ENCODE data around the gene SDK1.

SDK1 gene

GRCh38 chr7:3443716-3444115 is 142.7 kb downstream of the SDK1 start:
- H3K36me3 ChIP-seq, result no peaks in the 10 kb centered on the region
- no peak for TF ChIP-seq CTCF (IDR thresholded peaks at IDR 0.05)
- no peak overlapping the region for H3K4me3 ChIP-seq (ENCODE audit: low read depth in 1 of 2, low read length in 1 of 2)
- no peaks in the 10 kb centered on the region for H3K27me3 ChIP-seq
- no peak overlapping the region for H3K27ac ChIP-seq
- H3K4me1 ChIP-seq (ENCODE audit: control insufficient read depth in 1 of 2, insufficient read depth in 1 of 2, low read depth in 1 of 2, low read length in 1 of 2), result no peaks in the 10 kb centered on the region
- H3K9me3 ChIP-seq, result no peaks in the 10 kb centered on the region

GRCh38 chr7:3446786-3447185 is 145.7 kb downstream of the SDK1 start:
- no peak for TF ChIP-seq CTCF (IDR thresholded peaks at IDR 0.05)
- Histone ChIP-seq H3K27ac (no peak overlapping the region), H3K9me3 (no peaks in the 10 kb centered on the region), H3K36me3 (no peaks in the 10 kb centered on the region), H3K27me3 (no peaks in the 10 kb centered on the region), H3K4me3 (ENCODE audit: low read depth in 1 of 2, low read length in 1 of 2) (no peak overlapping the region), H3K4me1 (ENCODE audit: control insufficient read depth in 1 of 2, insufficient read depth in 1 of 2, low read depth in 1 of 2, low read length in 1 of 2) (no peaks in the 10 kb centered on the region)

- no peaks in the 10 kb centered on the region for H3K4me1 ChIP-seq (ENCODE audit: control insufficient read depth in 1 of 2, insufficient read depth in 1 of 2, low read depth in 1 of 2, low read length in 1 of 2)
- no peak overlapping the region for H3K27ac ChIP-seq
- no peaks in the 10 kb centered on the region for H3K36me3 ChIP-seq
- no peaks in the 10 kb centered on the region for H3K27me3 ChIP-seq
- no peak for TF ChIP-seq CTCF (IDR thresholded peaks at IDR 0.05)
- no peaks in the 10 kb centered on the region for H3K9me3 ChIP-seq
- no peak overlapping the region for H3K4me3 ChIP-seq (ENCODE audit: low read depth in 1 of 2, low read length in 1 of 2)
Observed at GRCh38 chr7:3451701-3452100, 150.6 kb downstream of the SDK1 start.

- Histone ChIP-seq H3K27me3 (no peaks in the 10 kb centered on the region), H3K4me3 (ENCODE audit: low read depth in 1 of 2, low read length in 1 of 2) (no peak overlapping the region), H3K36me3 (no peaks in the 10 kb centered on the region), H3K27ac (no peak overlapping the region), H3K9me3 (no peaks in the 10 kb centered on the region), H3K4me1 (ENCODE audit: control insufficient read depth in 1 of 2, insufficient read depth in 1 of 2, low read depth in 1 of 2, low read length in 1 of 2) (no peaks in the 10 kb centered on the region)
- TF ChIP-seq CTCF (IDR thresholded peaks at IDR 0.05), result no peak
Observed at GRCh38 chr7:3453398-3453797, 152.3 kb downstream of the SDK1 start.

GRCh38 chr7:3455806-3456595 is 154.9 kb downstream of the SDK1 start:
- H3K9me3 ChIP-seq, result no peaks in the 10 kb centered on the region
- H3K4me3 ChIP-seq (ENCODE audit: low read depth in 1 of 2, low read length in 1 of 2), result no peak overlapping the region
- no peak overlapping the region for H3K27ac ChIP-seq
- H3K27me3 ChIP-seq, result no peaks in the 10 kb centered on the region
- no peaks in the 10 kb centered on the region for H3K36me3 ChIP-seq
- H3K4me1 ChIP-seq (ENCODE audit: control insufficient read depth in 1 of 2, insufficient read depth in 1 of 2, low read depth in 1 of 2, low read length in 1 of 2), result no peaks in the 10 kb centered on the region
- TF ChIP-seq CTCF (IDR thresholded peaks at IDR 0.05), result no peak
